Erythroblast (primary cell): ENCODE measurements around the gene ANKRD33B.
A peak's percentile ranks its signal among the peaks of the same experiment; 100 is the strongest.
"Not testable (repeated sequence)": the region's sequence is repeated elsewhere in the genome, so short reads cannot be mapped to it uniquely, and the experiment has no call there.

Source experiments
- DNase-seq, 2 experiments: peaks; one replicate each; lab custom pipeline; 2025; lab: John Stamatoyannopoulos, UW
- GATA1 ChIP-seq: IDR thresholded peaks from 2 replicates; pipeline ENCODE4 v1.6.1; 2011; ENCODE audit warnings: low read depth, mild to moderate bottlenecking, control low read depth, low read length, moderate library complexity
- POLR2A ChIP-seq: IDR thresholded peaks from 2 replicates; pipeline ENCODE4 v1.6.1; 2011; ENCODE audit warnings: mild to moderate bottlenecking, low read length

Gene ANKRD33B

DNA sequence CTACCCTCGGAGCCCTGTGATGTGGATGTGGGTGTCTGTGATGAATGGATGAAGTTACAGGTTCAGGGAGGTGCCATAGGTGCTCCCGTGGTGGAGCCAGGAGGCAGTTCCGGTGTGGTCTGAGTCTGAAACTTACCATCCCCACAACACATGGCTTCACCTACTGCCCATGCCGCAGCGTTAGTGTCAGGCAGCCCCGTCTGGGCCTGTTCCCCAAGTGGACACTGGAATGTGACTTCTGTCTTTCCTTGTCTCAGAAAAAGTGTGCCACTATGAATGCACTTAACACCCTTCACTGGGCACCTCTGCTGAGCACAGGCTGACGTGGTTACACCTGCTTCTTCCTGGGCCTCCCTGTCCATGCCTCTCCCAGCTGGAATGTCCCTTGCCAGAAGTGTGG, 8.6 kb downstream of the ANKRD33B start:
- TF ChIP-seq GATA1: no peak
- TF ChIP-seq POLR2A: no peak
- no peak for DNase-seq

DNA sequence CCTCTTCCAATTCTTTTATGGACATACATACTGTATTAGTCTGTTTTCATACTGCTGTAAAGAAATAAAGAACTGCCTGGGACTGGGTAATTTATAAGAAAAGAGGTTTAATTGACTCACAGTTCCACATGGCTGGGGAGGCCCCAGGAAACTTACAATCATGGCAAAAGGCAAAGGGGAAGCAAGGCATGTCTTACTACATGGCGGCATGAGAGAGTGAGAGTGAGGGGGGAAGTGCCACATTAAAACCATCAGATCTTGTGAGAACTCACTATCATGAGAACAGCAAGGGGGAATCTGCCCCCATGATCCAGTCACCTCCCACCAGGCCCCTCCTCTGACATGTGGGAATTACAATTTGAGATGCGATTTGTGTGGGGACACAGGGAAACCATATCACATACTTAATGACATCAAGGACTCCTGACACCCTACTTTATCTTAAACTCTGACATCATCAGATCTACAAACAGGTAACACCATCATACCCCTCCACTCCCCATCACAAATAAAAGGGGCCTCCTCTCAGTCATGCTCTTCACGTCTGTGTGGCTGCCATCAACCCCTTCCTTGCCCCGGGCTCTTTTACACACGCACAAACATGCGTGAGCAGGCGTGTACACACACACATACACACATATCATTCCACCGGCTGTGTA, 9.7 kb downstream of the ANKRD33B start:
- TF ChIP-seq POLR2A: no peak
- TF ChIP-seq GATA1: no peak
- no peak for DNase-seq

GRCh38 chr5:10574879-10575278, 11.0 kb downstream of the ANKRD33B start:
- not testable (repeated sequence) for DNase-seq

GRCh38 chr5:10576121-10576789, 12.4 kb downstream of the ANKRD33B start:
- DNase-seq: no peak
- TF ChIP-seq POLR2A (no peak), GATA1 (no peak)

GRCh38 chr5:10576790-10577189, 12.9 kb downstream of the ANKRD33B start:
- no peak for TF ChIP-seq GATA1
- TF ChIP-seq POLR2A: no peak
- no peak for DNase-seq

DNA sequence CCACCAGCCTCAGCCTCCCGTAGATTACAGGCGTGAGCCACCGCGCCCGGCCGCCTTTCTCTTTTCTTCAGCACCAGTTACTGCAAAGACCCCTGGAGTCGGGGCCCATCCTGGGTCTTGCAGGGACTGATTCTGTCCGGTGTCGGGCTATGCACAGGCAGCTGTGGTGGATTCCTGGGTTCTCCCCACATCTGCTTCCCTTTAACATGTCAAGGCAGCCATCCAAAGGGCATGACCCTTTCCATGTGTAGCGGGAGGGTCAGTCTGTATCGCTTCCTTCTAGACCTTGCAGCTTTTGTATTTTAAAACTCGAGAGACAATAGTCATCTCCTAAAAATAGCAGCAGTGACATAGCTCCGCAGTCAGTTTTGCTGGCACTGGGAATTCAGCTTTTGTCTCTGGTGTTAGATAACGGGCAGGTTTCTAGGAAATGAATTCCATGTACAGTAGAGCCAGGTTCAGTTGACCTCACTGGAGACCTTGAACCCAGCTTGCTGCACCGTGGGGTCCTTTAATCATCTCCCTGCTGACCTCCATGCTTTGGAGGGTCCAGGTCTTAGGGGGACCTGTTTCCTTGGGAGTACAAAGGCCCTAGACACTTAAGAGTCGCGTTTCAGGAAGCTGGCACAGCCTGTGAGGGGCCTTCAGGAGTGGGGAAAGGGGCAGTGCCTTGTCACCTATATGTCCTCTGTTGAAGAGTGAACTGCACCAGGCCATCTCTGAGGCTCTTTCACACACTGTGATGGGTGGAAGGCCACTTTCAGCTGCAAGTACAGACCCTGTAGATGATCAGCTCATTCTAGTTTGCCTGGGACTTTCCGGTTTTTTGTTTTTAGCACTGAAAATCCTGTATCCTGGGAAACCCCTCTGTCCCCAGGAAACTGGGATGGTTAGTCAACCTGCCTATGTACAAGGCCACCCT, 13.8 kb downstream of the ANKRD33B start:
- no peak for DNase-seq
- TF ChIP-seq POLR2A: no peak
- no peak for TF ChIP-seq GATA1

- no peak for TF ChIP-seq GATA1
- TF ChIP-seq POLR2A: no peak
- peak; percentile 28 to 49 for DNase-seq
These were observed 14.4 kb downstream of the ANKRD33B start for GRCh38 chr5:10578293-10578665.

DNA sequence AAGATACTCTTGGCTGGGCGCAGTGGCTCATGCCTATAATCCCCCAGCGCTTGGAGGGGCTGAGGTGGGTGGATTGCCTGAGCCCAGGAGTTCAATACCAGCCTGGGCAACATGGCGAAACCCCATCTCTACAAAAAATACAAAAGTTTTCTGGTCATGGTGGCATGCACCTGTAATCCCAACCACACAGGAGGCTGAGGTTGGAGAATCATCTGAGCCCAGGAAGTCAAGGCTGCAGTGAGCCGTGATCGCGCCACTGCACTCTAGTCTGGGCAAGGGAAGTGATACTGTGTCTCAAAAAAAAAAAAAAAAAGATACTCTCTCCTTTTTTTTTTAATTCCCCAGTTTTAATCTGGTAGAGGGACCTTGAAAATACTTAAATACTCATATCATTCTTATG, 15.0 kb downstream of the ANKRD33B start:
- TF ChIP-seq GATA1 (no peak), POLR2A (no peak)
- no peak for DNase-seq

- no peak for DNase-seq
- no peak for TF ChIP-seq GATA1
- TF ChIP-seq POLR2A: no peak
These were observed 16.0 kb downstream of the ANKRD33B start for GRCh38 chr5:10579536-10580521.

GRCh38 chr5:10580531-10581423, 16.9 kb downstream of the ANKRD33B start:
- no peak for TF ChIP-seq POLR2A
- no peak for TF ChIP-seq GATA1
- DNase-seq: no peak

GRCh38 chr5:10581424-10581748, 17.5 kb downstream of the ANKRD33B start:
- no peak for DNase-seq
- no peak for TF ChIP-seq POLR2A
- TF ChIP-seq GATA1: no peak

DNA sequence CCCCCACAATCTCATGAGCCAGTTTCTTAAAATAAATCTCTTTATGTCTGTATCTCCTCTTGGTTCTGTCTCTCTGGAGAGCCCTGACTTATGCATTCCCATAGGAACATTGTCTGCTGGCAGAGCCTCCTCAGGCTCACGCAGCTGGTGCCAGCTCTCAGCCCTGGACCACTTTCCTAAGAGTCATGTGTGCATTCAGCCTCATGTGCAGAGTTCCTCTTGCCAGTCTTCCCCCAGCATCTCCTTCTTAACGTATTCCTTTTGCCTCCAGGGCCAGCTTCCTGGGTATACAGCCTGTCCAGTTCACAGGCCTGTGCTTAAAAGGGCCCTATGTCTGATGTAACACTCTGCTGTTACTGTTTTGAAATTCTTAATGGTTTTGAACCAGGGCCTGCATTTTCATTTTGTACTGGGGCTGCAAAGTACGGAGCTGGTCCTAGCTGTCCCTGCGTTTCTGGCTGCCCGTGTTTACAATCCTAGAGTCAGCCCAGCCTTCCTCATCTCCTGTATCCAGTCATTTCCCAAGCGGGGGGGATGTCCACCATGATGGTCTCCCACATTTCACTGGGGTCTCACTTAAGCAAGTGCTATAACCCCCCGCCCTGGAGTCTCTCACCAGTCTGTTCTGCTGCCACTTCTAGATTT, 18.1 kb downstream of the ANKRD33B start:
- DNase-seq: no peak

More for the DNA sequence above, 18.1 kb downstream of the ANKRD33B start:
- TF ChIP-seq GATA1 (no peak), POLR2A (no peak)
